Measurements from ENCODE around the gene SLC16A8. TPM values are rescaled to one million over a fixed set of nuclear protein-coding genes. Genes with fewer than 3 reads are reported as not detected.

Gene SLC16A8
- total and polyA plus RNA-seq, 2 donors (not counting 1 experiment from before 2014, with no cell fraction given): not detected

- no peak overlapping the region for H3K4me3 ChIP-seq (ENCODE audit: control extremely low read depth in 1 of 5, extremely low read depth in 1 of 5, insufficient read depth in 1 of 5, low read depth in 2 of 5, low read length in 4 of 5)
- ChIA-PET CTCF (no interaction called here), POLR2A (no interaction called here)
- peaks cover 0 to under 1% of the 10 kb centered on the region in 2 donors for H3K4me1 ChIP-seq (ENCODE audit: control insufficient read depth in 2 of 2, insufficient read depth in 2 of 2, low read length in 2 of 2)
- intact Hi-C loops (cut with micrococcal nuclease): loop anchor here (5.0 kb wide), 1 partner anchor 93 kb away; the partner anchor contains the start of gene MAFF
- H2AFZ ChIP-seq (ENCODE audit: insufficient read depth, low read depth, low read length, poor library complexity, severe bottlenecking): no peak overlapping the region
- peak overlapping the region; percentile 50 for H3K27ac Mint-ChIP-seq
- TF ChIP-seq EZH2 (IDR thresholded peaks at IDR 0.05; ENCODE audit: borderline replicate concordance, insufficient read depth, low read depth, low read length, poor library complexity, severe bottlenecking) (no peak), CTCF (IDR thresholded peaks at IDR 0.05) (no peak)
- H3K9me3 ChIP-seq (ENCODE audit: control extremely low read depth in 1 of 3, control insufficient read depth in 2 of 3, insufficient read depth in 1 of 3, low read length in 2 of 3): peaks cover 0 to 7% (median 0%) of the 10 kb centered on the region in 3 donors
- no peak overlapping the region for H3K4me2 ChIP-seq (replicated peaks; ENCODE audit: low read depth, low read length, poor library complexity, severe bottlenecking)
- H3K9me3 Mint-ChIP-seq (ENCODE audit: insufficient read depth): no peaks in the 10 kb centered on the region
- H3K4me1 Mint-ChIP-seq: peaks cover 2% of the 10 kb centered on the region
- H3K27me3 ChIP-seq (replicated peaks in 1 of 4; ENCODE audit: control extremely low read depth in 1 of 4, control insufficient read depth in 3 of 4, insufficient read depth in 4 of 4, low read length in 3 of 4): no peaks in the 10 kb centered on the region
- H3K4me3 Mint-ChIP-seq: no peak overlapping the region
- H3K27ac ChIP-seq (ENCODE audit: low read length in 2 of 2): no peak overlapping the region
- H3K27me3 Mint-ChIP-seq: no peaks in the 10 kb centered on the region
- ATAC-seq (ENCODE audit: low read depth) (no peak), DNase-seq (peak; percentile 28)
- H3K36me3 ChIP-seq (replicated peaks in 1 of 2; ENCODE audit: control extremely low read depth in 1 of 2, control insufficient read depth in 1 of 2, extremely low read depth in 1 of 2, insufficient read depth in 2 of 2, low read length in 1 of 2): no peaks in the 10 kb centered on the region
- H4K20me1 ChIP-seq (ENCODE audit: control insufficient read depth, insufficient read depth, low read length, poor library complexity, severe bottlenecking): no peaks in the 10 kb centered on the region
- no peak overlapping the region for H3K9ac ChIP-seq (ENCODE audit: low read length)
- no peaks in the 10 kb centered on the region for H3K79me2 ChIP-seq (ENCODE audit: control insufficient read depth, insufficient read depth, low read length)
- WGBS (ENCODE audit: insufficient coverage): 94% methylated on average over 18 of the region's 22 CpGs
These were observed 25.5 kb upstream of the SLC16A8 start for GRCh38 chr22:38109371-38110001.

- Histone ChIP-seq H3K27ac (ENCODE audit: low read length in 2 of 2) (no peak overlapping the region), H3K9me3 (ENCODE audit: control extremely low read depth in 1 of 3, control insufficient read depth in 2 of 3, insufficient read depth in 1 of 3, low read length in 2 of 3) (peaks cover 0 to 7% (median 0%) of the 10 kb centered on the region in 3 donors), H3K4me2 (replicated peaks; ENCODE audit: low read depth, low read length, poor library complexity, severe bottlenecking) (no peak overlapping the region), H4K20me1 (ENCODE audit: control insufficient read depth, insufficient read depth, low read length, poor library complexity, severe bottlenecking) (no peaks in the 10 kb centered on the region), H2AFZ (ENCODE audit: insufficient read depth, low read depth, low read length, poor library complexity, severe bottlenecking) (no peak overlapping the region), H3K36me3 (replicated peaks in 1 of 2; ENCODE audit: control extremely low read depth in 1 of 2, control insufficient read depth in 1 of 2, extremely low read depth in 1 of 2, insufficient read depth in 2 of 2, low read length in 1 of 2) (no peaks in the 10 kb centered on the region), H3K4me1 (ENCODE audit: control insufficient read depth in 2 of 2, insufficient read depth in 2 of 2, low read length in 2 of 2) (no peaks in the 10 kb centered on the region), H3K4me3 (ENCODE audit: control extremely low read depth in 1 of 5, extremely low read depth in 1 of 5, insufficient read depth in 1 of 5, low read depth in 2 of 5, low read length in 4 of 5) (no peak overlapping the region), H3K9ac (ENCODE audit: low read length) (no peak overlapping the region), H3K79me2 (ENCODE audit: control insufficient read depth, insufficient read depth, low read length) (no peaks in the 10 kb centered on the region), H3K27me3 (replicated peaks in 1 of 4; ENCODE audit: control extremely low read depth in 1 of 4, control insufficient read depth in 3 of 4, insufficient read depth in 4 of 4, low read length in 3 of 4) (no peaks in the 10 kb centered on the region)
- DNase-seq (no peak), ATAC-seq (ENCODE audit: low read depth) (no peak)
- ChIA-PET POLR2A (no interaction called here), CTCF (no interaction called here)
- H3K27ac Mint-ChIP-seq: no peak overlapping the region
- no peaks in the 10 kb centered on the region for H3K27me3 Mint-ChIP-seq
- 96% methylated on average over 14 of the region's 15 CpGs for WGBS (ENCODE audit: insufficient coverage)
- no peaks in the 10 kb centered on the region for H3K4me1 Mint-ChIP-seq
- intact Hi-C loops (cut with micrococcal nuclease): no loop called here
- TF ChIP-seq CTCF (IDR thresholded peaks at IDR 0.05) (no peak), EZH2 (IDR thresholded peaks at IDR 0.05; ENCODE audit: borderline replicate concordance, insufficient read depth, low read depth, low read length, poor library complexity, severe bottlenecking) (no peak)
- no peak overlapping the region for H3K4me3 Mint-ChIP-seq
- H3K9me3 Mint-ChIP-seq (ENCODE audit: insufficient read depth): no peaks in the 10 kb centered on the region
These were observed 24.8 kb upstream of the SLC16A8 start for GRCh38 chr22:38108561-38109319.
